ENCODE data around the gene TBC1D5. TPM values are rescaled to one million over a fixed set of nuclear protein-coding genes. Genes with fewer than 3 reads are reported as not detected.
A peak's percentile ranks its signal among the peaks of the same experiment; 100 is the strongest.
"Not testable (repeated sequence)": the region's sequence is repeated elsewhere in the genome, so short reads cannot be mapped to it uniquely, and the experiment has no call there.

The TBC1D5 gene
- total RNA-seq, 1 experiment from 2014 or later, result 43.3 TPM

GRCh38 chr3:17738219-17738618 lies 4.2 kb downstream of the TBC1D5 start:
- no peak for DNase-seq (ENCODE audit: unreplicated experiment)
- no peak overlapping the region for H3K27ac Mint-ChIP-seq (ENCODE audit: low read depth, unreplicated experiment)
- H3K4me1 Mint-ChIP-seq (ENCODE audit: insufficient read depth, unreplicated experiment), result peaks cover 21% of the 10 kb centered on the region
- CTCF ChIA-PET, result no interaction called here
- peaks cover 8% of the 10 kb centered on the region for H3K36me3 Mint-ChIP-seq (ENCODE audit: insufficient read depth, unreplicated experiment)
- no peak overlapping the region for H3K4me3 Mint-ChIP-seq (ENCODE audit: unreplicated experiment)
- H3K27me3 Mint-ChIP-seq (ENCODE audit: insufficient read depth, unreplicated experiment), result no peaks in the 10 kb centered on the region
- no TSS peak for BruUV-seq (replicated peaks)
- H3K9me3 Mint-ChIP-seq (ENCODE audit: unreplicated experiment), result no peaks in the 10 kb centered on the region
- TF ChIP-seq, protein P1, sequence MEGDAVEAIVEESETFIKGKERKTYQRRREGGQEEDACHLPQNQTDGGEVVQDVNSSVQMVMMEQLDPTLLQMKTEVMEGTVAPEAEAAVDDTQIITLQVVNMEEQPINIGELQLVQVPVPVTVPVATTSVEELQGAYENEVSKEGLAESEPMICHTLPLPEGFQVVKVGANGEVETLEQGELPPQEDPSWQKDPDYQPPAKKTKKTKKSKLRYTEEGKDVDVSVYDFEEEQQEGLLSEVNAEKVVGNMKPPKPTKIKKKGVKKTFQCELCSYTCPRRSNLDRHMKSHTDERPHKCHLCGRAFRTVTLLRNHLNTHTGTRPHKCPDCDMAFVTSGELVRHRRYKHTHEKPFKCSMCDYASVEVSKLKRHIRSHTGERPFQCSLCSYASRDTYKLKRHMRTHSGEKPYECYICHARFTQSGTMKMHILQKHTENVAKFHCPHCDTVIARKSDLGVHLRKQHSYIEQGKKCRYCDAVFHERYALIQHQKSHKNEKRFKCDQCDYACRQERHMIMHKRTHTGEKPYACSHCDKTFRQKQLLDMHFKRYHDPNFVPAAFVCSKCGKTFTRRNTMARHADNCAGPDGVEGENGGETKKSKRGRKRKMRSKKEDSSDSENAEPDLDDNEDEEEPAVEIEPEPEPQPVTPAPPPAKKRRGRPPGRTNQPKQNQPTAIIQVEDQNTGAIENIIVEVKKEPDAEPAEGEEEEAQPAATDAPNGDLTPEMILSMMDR (IDR thresholded peaks at IDR 0.05; ENCODE audit: unreplicated experiment), result no peak
- POLR2A ChIA-PET, result interaction anchor here (0.6 kb wide), 1 partner anchor 246 kb away, joined by 4 read pairs; no protein-coding TSS in a partner anchor
- intact Hi-C loops (cut with micrococcal nuclease), result no loop called here

- TF ChIP-seq, protein P1 (IDR thresholded peaks at IDR 0.05; ENCODE audit: unreplicated experiment), result no peak
- intact Hi-C loops (cut with micrococcal nuclease), result no loop called here
- no peak for DNase-seq (ENCODE audit: unreplicated experiment)
- no peaks in the 10 kb centered on the region for H3K27me3 Mint-ChIP-seq (ENCODE audit: insufficient read depth, unreplicated experiment)
- peaks cover 21% of the 10 kb centered on the region for H3K4me1 Mint-ChIP-seq (ENCODE audit: insufficient read depth, unreplicated experiment)
- CTCF ChIA-PET, result no interaction called here
- POLR2A ChIA-PET, result no interaction called here
- no peak overlapping the region for H3K4me3 Mint-ChIP-seq (ENCODE audit: unreplicated experiment)
- H3K9me3 Mint-ChIP-seq (ENCODE audit: unreplicated experiment), result no peaks in the 10 kb centered on the region
- H3K36me3 Mint-ChIP-seq (ENCODE audit: insufficient read depth, unreplicated experiment), result peaks cover 8% of the 10 kb centered on the region
- BruUV-seq (replicated peaks), result no TSS peak
- no peak overlapping the region for H3K27ac Mint-ChIP-seq (ENCODE audit: low read depth, unreplicated experiment)
These were observed 4.8 kb downstream of the TBC1D5 start for GRCh38 chr3:17737591-17737990.

- not testable (repeated sequence) for BruUV-seq (replicated peaks)
- CTCF ChIA-PET, result interaction anchor here (0.6 to 1.1 kb wide), 6 partner anchors 59 to 1255 kb away, joined by 3 to 4 read pairs (median 3); no protein-coding TSS in a partner anchor
- H3K36me3 Mint-ChIP-seq (ENCODE audit: insufficient read depth, unreplicated experiment), result peaks cover 11% of the 10 kb centered on the region
These were observed 7.1 kb downstream of the TBC1D5 start for GRCh38 chr3:17735362-17735761.

GRCh38 chr3:17733768-17734167 lies 8.7 kb downstream of the TBC1D5 start:
- intact Hi-C loops (cut with micrococcal nuclease), result no loop called here
- Mint-ChIP-seq H3K4me3 (ENCODE audit: unreplicated experiment) (no peak overlapping the region), H3K4me1 (ENCODE audit: insufficient read depth, unreplicated experiment) (peaks cover 13% of the 10 kb centered on the region), H3K9me3 (ENCODE audit: unreplicated experiment) (no peaks in the 10 kb centered on the region), H3K27ac (ENCODE audit: low read depth, unreplicated experiment) (no peak overlapping the region), H3K36me3 (ENCODE audit: insufficient read depth, unreplicated experiment) (peaks cover 14% of the 10 kb centered on the region), H3K27me3 (ENCODE audit: insufficient read depth, unreplicated experiment) (no peaks in the 10 kb centered on the region)
- ChIA-PET POLR2A (interaction anchor here (0.6 to 2.3 kb wide), 2 partner anchors 9 to 275 kb away, joined by 4 to 17 read pairs; partner anchors contain the start of gene TBC1D5), CTCF (no interaction called here)
- no peak for DNase-seq (ENCODE audit: unreplicated experiment)
- TF ChIP-seq, protein P1 (IDR thresholded peaks at IDR 0.05; ENCODE audit: unreplicated experiment), result no peak
- BruUV-seq (replicated peaks), result no TSS peak

More at GRCh38 chr3:17735362-17735761, 7.1 kb downstream of the TBC1D5 start:
- DNase-seq (ENCODE audit: unreplicated experiment); H3K9me3 Mint-ChIP-seq (ENCODE audit: unreplicated experiment); H3K27me3 Mint-ChIP-seq (ENCODE audit: insufficient read depth, unreplicated experiment); H3K27ac Mint-ChIP-seq (ENCODE audit: low read depth, unreplicated experiment); H3K4me3 Mint-ChIP-seq (ENCODE audit: unreplicated experiment); intact Hi-C loops (cut with micrococcal nuclease): not testable (repeated sequence)
- POLR2A ChIA-PET, result interaction anchor here (2.3 kb wide), 1 partner anchor 7 kb away, joined by 17 read pairs; the partner anchor contains the start of gene TBC1D5
- peaks cover 16% of the 10 kb centered on the region for H3K4me1 Mint-ChIP-seq (ENCODE audit: insufficient read depth, unreplicated experiment)

DNA sequence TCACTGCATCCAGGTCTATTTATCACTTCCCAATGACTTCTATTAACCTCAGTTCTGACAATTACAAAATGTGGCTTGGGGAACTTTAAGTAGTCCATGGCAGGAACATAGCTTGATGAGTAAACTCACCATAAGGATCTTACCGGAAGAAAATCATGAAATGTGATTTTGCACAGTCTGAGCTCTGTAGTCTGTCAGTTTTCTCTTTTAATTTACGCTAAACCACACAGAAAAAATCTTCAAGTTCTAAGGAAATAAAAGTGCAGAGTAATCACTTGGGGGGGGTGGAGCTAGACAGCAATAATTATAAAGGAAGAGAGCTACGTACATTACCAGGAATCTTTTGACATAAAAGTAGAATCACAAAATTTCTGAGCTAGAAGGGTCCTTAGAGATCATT lies 9.2 kb downstream of the TBC1D5 start:
- no peaks in the 10 kb centered on the region for H3K27me3 Mint-ChIP-seq (ENCODE audit: insufficient read depth, unreplicated experiment)
- peak overlapping the region; percentile 1 for H3K27ac Mint-ChIP-seq (ENCODE audit: low read depth, unreplicated experiment)
- peaks cover 15% of the 10 kb centered on the region for H3K36me3 Mint-ChIP-seq (ENCODE audit: insufficient read depth, unreplicated experiment)
- intact Hi-C loops (cut with micrococcal nuclease), result no loop called here
- peaks cover 9% of the 10 kb centered on the region for H3K4me1 Mint-ChIP-seq (ENCODE audit: insufficient read depth, unreplicated experiment)
- ChIA-PET POLR2A (interaction anchor here (0.6 to 2.3 kb wide), 2 partner anchors 9 to 275 kb away, joined by 4 to 17 read pairs; partner anchors contain the start of gene TBC1D5), CTCF (no interaction called here)
- BruUV-seq (replicated peaks), result no TSS peak
- TF ChIP-seq, protein P1 (IDR thresholded peaks at IDR 0.05; ENCODE audit: unreplicated experiment), result no peak
- no peaks in the 10 kb centered on the region for H3K9me3 Mint-ChIP-seq (ENCODE audit: unreplicated experiment)
- no peak overlapping the region for H3K4me3 Mint-ChIP-seq (ENCODE audit: unreplicated experiment)
- DNase-seq (ENCODE audit: unreplicated experiment), result no peak
